Omental fat pad (tissue), 4 donors: ENCODE results near the gene HIRA. TPM values are rescaled to one million over a fixed set of nuclear protein-coding genes. Genes with fewer than 3 reads are reported as not detected.

Experiments
- ATAC-seq: fragments of 150-250 bp; one replicate; pipeline ENCODE4 v1.9.1; 2016; ENCODE audit warnings: mild to moderate bottlenecking, moderate library complexity; ENCODE audit not compliant: low FRiP score
- DNase-seq: peaks from one replicate; pipeline ENCODE4 v3.0.0-alpha.2; 2019; ENCODE audit warnings: low spot score
- small RNA-seq: library from RNA; depleted of rRNA; stranded (forward); fragments of <200 nt; gene quantifications from one replicate; pipeline ENCODE3, GENCODE V24; 2016
- total RNA-seq, 4 donors: library from RNA; depleted of rRNA; stranded (reverse); fragments of >200 nt; gene quantifications; one replicate each; pipeline ENCODE4 v1.1.0, GENCODE V29; 2016
- TF ChIP-seq, protein P1 (sequence below), 3 donors: fragments of 450-650 bp; IDR thresholded peaks; one replicate each; pipeline ENCODE4 v1.5.1; 2016 to 2017; ENCODE audit warnings: antibody characterized with exemption in 3 of 3, mild to moderate bottlenecking in 3 of 3, moderate library complexity in 2 of 3

HIRA gene
- total RNA-seq, 4 donors from 2014 or later, result 20.8 to 32.7 (median 22.6) TPM

DNA sequence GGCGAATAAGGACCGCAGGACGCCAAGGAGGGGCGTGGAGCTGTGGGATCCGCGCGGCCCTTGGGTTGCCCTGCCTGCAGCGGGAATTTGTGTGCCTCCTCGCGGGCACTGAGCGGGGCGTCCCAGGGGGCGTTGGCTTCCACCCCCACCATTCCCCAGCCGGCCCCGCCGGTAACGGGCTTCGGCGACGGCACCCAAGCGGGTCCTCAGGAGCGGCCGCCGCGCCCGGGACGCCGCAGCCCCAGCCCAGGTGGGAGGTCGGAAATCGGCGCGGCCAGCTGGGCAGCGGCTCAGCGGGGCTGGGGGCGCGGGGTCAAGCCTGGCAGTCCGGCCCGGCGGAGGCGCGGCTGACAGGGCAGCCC is 140.3 kb downstream of the HIRA start:
- DNase-seq (no peak), ATAC-seq (no peak)
- TF ChIP-seq, protein P1, sequence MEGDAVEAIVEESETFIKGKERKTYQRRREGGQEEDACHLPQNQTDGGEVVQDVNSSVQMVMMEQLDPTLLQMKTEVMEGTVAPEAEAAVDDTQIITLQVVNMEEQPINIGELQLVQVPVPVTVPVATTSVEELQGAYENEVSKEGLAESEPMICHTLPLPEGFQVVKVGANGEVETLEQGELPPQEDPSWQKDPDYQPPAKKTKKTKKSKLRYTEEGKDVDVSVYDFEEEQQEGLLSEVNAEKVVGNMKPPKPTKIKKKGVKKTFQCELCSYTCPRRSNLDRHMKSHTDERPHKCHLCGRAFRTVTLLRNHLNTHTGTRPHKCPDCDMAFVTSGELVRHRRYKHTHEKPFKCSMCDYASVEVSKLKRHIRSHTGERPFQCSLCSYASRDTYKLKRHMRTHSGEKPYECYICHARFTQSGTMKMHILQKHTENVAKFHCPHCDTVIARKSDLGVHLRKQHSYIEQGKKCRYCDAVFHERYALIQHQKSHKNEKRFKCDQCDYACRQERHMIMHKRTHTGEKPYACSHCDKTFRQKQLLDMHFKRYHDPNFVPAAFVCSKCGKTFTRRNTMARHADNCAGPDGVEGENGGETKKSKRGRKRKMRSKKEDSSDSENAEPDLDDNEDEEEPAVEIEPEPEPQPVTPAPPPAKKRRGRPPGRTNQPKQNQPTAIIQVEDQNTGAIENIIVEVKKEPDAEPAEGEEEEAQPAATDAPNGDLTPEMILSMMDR (IDR thresholded peaks at IDR 0.05), result no peak

DNA sequence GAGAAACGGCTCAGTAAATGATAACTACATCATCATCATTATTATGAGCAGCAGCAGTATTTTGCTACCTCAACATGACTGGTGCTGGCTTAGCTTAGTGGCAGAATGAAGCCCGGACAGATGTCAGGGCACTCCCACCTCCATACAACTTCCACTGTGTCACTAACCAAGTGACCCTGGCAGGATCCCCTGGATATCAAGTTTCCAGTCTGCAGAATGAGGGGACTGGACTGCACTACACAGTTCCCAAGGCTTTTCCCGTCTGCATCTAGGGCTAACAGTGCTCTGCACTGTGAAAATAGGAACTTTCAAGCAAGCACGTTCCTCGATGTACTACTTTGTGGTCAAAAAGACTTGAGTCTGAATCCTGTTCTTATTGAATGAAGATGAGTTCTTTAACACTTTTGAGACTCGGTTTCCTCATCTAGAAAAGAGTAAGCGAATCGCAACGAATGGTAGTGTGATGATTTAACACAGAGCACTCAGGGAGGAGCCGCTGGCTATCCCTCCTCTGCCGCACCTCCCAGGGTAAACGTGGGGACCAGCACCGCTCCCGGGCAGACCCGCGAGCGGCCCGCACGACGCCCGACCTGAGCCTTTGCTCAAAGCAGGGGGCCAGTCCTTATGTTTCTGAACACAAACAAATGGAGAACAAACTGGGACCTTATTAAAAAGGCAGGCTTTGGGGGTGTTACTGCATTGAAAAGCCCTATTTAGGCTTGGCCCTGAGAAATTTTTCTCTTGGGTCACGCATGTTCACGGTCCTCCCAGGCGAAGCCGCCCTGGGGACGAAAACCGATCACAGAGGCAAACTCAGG is 140.9 kb downstream of the HIRA start:
- TF ChIP-seq, protein P1 (IDR thresholded peaks at IDR 0.05), result no peak
- DNase-seq (no peak), ATAC-seq (no peak)

DNA sequence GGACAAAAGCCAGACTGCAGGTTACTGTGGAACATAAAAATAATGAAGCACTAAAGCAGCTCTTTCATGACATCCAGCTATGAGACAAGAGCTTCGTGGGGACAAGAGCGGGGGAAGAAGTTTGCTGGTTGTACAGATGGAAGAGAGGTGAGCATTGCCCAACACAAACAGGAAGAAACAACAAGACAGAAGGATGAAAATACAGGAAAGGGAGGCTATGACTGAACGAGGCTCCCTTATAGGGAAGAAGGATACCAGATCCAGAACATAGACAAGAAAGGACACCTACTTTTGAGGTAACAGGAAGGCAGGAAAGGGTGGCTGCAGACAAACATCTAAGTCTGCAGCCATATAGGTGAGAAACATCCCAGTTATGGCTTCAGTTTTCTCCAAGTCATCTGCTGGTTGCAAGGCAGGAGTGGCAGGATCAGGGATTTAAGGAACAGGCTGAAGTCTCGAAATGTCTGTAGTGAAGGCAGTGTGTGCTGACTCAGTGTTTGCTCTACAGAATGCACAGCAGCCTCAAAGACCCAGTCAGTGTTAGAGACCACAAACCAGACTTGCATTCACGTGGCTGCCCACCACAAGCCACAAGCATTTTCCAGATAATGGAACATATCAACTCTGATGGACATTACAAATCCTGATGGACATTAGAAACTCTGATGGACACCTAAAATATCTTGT is 141.9 kb downstream of the HIRA start:
- TF ChIP-seq, protein P1 (IDR thresholded peaks at IDR 0.05), result no peak
- no peak for DNase-seq
- no peak for ATAC-seq

DNA sequence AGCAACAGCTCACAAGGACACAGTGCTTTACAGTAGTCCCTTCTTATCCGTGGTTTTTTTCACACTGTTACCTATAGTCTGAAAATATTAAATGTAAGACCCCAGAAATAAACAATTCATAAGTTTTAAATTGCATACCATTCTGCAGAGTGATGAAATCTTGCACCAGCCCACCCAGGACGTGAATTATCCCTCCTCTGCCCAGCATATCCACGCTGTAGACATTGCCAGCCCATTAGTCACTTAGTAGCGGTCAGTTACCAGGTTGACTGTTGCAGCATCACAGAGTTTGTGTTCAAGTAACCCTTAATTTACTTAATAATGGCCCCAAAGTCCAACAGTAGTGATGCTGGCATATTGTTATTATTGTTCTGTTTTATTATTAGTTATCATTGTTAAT is 143.6 kb downstream of the HIRA start:
- TF ChIP-seq, protein P1 (IDR thresholded peaks at IDR 0.05), result no peak
- ATAC-seq, result no peak
- DNase-seq, result no peak

DNA sequence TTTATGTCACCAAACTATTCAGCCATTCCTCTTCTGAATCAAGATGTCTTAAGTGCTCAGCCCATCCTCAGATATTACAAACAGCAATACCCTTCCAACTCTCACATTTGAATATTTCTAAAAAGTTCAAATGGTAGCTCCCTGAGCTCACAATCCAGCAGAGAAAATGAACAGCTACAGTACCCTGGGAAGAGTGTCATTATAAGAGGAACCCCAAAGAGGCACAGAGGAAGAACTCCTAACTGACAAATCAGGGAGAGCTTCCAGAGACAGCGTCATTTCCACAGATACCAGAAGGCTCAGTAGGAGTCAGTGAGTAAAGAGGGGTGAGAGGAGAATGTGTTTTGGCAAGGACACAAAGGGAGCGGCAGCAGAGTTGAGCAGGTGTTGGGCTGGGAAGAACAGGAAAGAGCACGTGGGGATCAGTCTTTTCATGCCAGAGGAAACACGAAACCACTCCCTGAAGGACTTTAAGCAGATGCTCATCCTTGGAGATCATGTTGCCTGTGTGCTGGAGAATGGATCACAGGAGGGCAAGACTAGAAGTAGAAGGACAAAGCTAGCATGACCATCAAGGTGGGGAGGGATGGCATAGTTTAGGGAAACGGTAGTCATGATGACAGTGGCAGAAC is 144.3 kb downstream of the HIRA start:
- DNase-seq (no peak), ATAC-seq (no peak)
- TF ChIP-seq, protein P1 (IDR thresholded peaks at IDR 0.05), result no peak

DNA sequence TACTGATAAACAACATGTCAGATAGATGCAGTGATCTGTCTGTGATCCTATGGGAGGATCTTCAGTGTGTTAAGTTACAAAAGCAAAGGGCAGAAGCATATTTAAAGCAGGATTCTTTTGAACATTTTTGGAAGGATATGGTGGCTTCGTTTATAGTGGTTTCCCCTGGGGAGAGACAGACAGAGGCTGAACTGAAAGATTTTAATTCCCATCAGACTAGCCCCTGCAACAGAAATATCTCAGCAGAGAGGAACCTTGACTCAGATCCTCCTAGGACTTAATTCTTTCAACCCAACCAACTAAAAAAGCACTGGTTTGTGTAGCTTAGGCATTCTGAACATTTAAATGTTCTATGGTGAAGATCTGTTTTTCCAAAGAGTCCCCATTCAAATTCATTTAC is 145.7 kb downstream of the HIRA start:
- TF ChIP-seq, protein P1 (IDR thresholded peaks at IDR 0.05), result no peak
- DNase-seq, result no peak
- no peak for ATAC-seq

Small RNAs within 50 kb of the gene (small RNA-seq; reads per million reads assigned to genes)
- gene RN7SL168P, result not detected

Other genes with a start within 250 kb of the HIRA start
- 10 to 100 TPM in 1 of 4 donors, 1 to 10 TPM in 3; 5.0 to 14.3 (median 5.9) TPM for gene CLTCL1, start 140.0 kb downstream of the HIRA start, total RNA-seq
- gene MRPL40, start 812 bp upstream of the HIRA start, total RNA-seq, result 10 to 100 TPM; 17.3 to 25.9 (median 24.0) TPM
- 10 to 100 TPM; 52.7 to 75.3 (median 57.3) TPM for gene C22orf39, start 16.0 kb upstream of the HIRA start, total RNA-seq
- gene UFD1, start 47.5 kb upstream of the HIRA start, total RNA-seq, result 10 to 100 TPM; 32.3 to 47.5 (median 40.3) TPM
- gene CDC45, start 48.2 kb upstream of the HIRA start, total RNA-seq, result 1 to 10 TPM in 2 of 4 donors, under 1 TPM in 1, not detected in 1; 0.95 to 1.4 (median 1.2) TPM
- 100 to 1,000 TPM in 2 of 4 donors, 10 to 100 TPM in 2; 67.6 to 367 (median 162) TPM for gene CLDN5, start 92.7 kb upstream of the HIRA start, total RNA-seq